GM12878 (cell line): ENCODE data around the gene OPCML. TPM values are rescaled to one million over a fixed set of nuclear protein-coding genes. Genes with fewer than 3 reads are reported as not detected.

Experiments
- ATAC-seq: fragments of 200-7000 bp; cut with Tn5 transposase; 3 replicates; pipeline ENCODE4 v1.9.1; 2020; ENCODE audit warnings: mild to moderate bottlenecking, moderate library complexity
- BruUV-seq: library from RNA; stranded (reverse); fragments of 400-500 nt; replicated peaks from 2 replicates; lab custom pipeline; 2021; lab: Mats Ljungman, UMichigan
- CTCF ChIA-PET: fragments of 300-600 bp; sonication (Branson Sonifier 250); formaldehyde crosslinking; extraction: SDS; loops from one replicate; lab custom pipeline; 2021; ENCODE audit warnings: inconsistent platforms; lab: Yijun Ruan, JAX
- POLR2A ChIA-PET: fragments of 350-600 bp; formaldehyde crosslinking; extraction: SDS; loops from one replicate; lab custom pipeline; 2021; ENCODE audit warnings: inconsistent platforms; lab: Charles Lee
- RAD21 ChIA-PET: fragments of 300-600 bp; sonication (Branson Sonifier 250); formaldehyde crosslinking; loops from one replicate; lab custom pipeline; 2023; ENCODE audit warnings: antibody characterized with exemption; ENCODE audit not compliant: unreplicated experiment; lab: Charles Lee
- SMC1A ChIA-PET: fragments of 300-600 bp; sonication (Branson Sonifier 250); formaldehyde crosslinking; loops from one replicate; lab custom pipeline; 2023; ENCODE audit not compliant: unreplicated experiment, uncharacterized antibody; lab: Charles Lee
- DNase-seq: peaks from one replicate; pipeline ENCODE4 v3.0.0-alpha.2; 2011; ENCODE audit warnings: low read depth, low spot score
- FAIRE-seq: peaks from 3 replicates; lab custom pipeline; 2011; peaks lifted over from hg19 to GRCh38; lab: Jason Lieb, UNC
- H2AFZ ChIP-seq: 2 replicates; pipeline ENCODE4 v1.6.0; 2011; ENCODE audit warnings: low read depth, low read length, control low read depth; ENCODE audit not compliant: control insufficient read depth
- H3K27ac ChIP-seq: 2 replicates; pipeline ENCODE4 v1.5.1; 2011; ENCODE audit warnings: control low read depth; ENCODE audit not compliant: control insufficient read depth, insufficient read depth
- H3K27me3 ChIP-seq, 2 experiments: replicated peaks in 1 of 2; 2 replicates each; pipeline versions ENCODE4 v1.6.0 to v1.6.1; 2011; ENCODE audit warnings: low read length in 1 of 2; ENCODE audit not compliant: control insufficient read depth in 2 of 2, insufficient read depth in 2 of 2
- H3K36me3 ChIP-seq, 2 experiments: 2 replicates each; pipeline ENCODE4 v1.5.1; 2011; ENCODE audit warnings: low read length in 1 of 2; ENCODE audit not compliant: control insufficient read depth in 2 of 2, insufficient read depth in 2 of 2
- H3K4me1 ChIP-seq: 2 replicates; pipeline ENCODE4 v1.6.1; 2011; ENCODE audit warnings: mild to moderate bottlenecking, low read length, moderate library complexity, mixed read lengths; ENCODE audit not compliant: control insufficient read depth, insufficient read depth
- H3K4me2 ChIP-seq: 2 replicates; pipeline ENCODE4 v1.6.0; 2011; ENCODE audit warnings: control low read depth; ENCODE audit not compliant: control insufficient read depth, insufficient read depth
- H3K4me3 ChIP-seq: fragments of 200-600 bp; sonication (generic); 2 replicates; pipeline ENCODE4 v1.5.1; 2016
- H3K79me2 ChIP-seq: 2 replicates; pipeline ENCODE4 v1.6.0; 2011; ENCODE audit warnings: low read length; ENCODE audit not compliant: control insufficient read depth, insufficient read depth
- H3K9ac ChIP-seq: 2 replicates; pipeline ENCODE4 v1.8.0; 2011; ENCODE audit warnings: low read length, control low read depth, mixed read lengths; ENCODE audit not compliant: control insufficient read depth, insufficient read depth
- H3K9me3 ChIP-seq: replicated peaks from 3 replicates; pipeline ENCODE4 v1.5.1; 2011; ENCODE audit warnings: mild to moderate bottlenecking, low read length; ENCODE audit not compliant: control insufficient read depth, insufficient read depth
- H4K20me1 ChIP-seq: 2 replicates; pipeline ENCODE4 v1.6.0; 2011; ENCODE audit not compliant: control insufficient read depth, insufficient read depth
- ASH2L ChIP-seq: fragments of 300-600, 200-600 bp; sonication (generic); IDR thresholded peaks from 2 replicates; pipeline ENCODE4 v1.6.1; 2017; ENCODE audit warnings: low read depth, mild to moderate bottlenecking, borderline replicate concordance
- GATAD2B ChIP-seq: fragments of 450-650 bp; conservative IDR thresholded peaks from 2 replicates; pipeline ENCODE4 v1.6.1; 2017; ENCODE audit warnings: low read depth, mild to moderate bottlenecking, moderate library complexity
- HCFC1 ChIP-seq: fragments of 150-350 bp; IDR thresholded peaks from 2 replicates; pipeline ENCODE4 v1.6.1; 2014; ENCODE audit warnings: low read length
- NFXL1 ChIP-seq: fragments of 450-650 bp; IDR thresholded peaks from 2 replicates; pipeline ENCODE4 v1.6.1; 2017; ENCODE audit warnings: antibody characterized with exemption, mild to moderate bottlenecking, borderline replicate concordance
- NRF1 ChIP-seq: conservative IDR thresholded peaks from 2 replicates; pipeline ENCODE4 v1.6.1; 2011; ENCODE audit warnings: mild to moderate bottlenecking, low read depth, low read length, improper control_type of control experiment
- PAX5 ChIP-seq: IDR thresholded peaks from 2 replicates; pipeline ENCODE4 v1.6.1; 2011; ENCODE audit warnings: low read depth, low read length, borderline replicate concordance
- PAX8 ChIP-seq: fragments of 450-650 bp; IDR thresholded peaks from 2 replicates; pipeline ENCODE4 v1.6.1; 2017; ENCODE audit warnings: mild to moderate bottlenecking, moderate library complexity
- RBBP5 ChIP-seq: fragments of 200-600 bp; sonication (generic); conservative IDR thresholded peaks from 2 replicates; pipeline ENCODE4 v1.6.1; 2016
- ZNF622 ChIP-seq: fragments of 450-650 bp; IDR thresholded peaks from 2 replicates; pipeline ENCODE4 v1.6.1; 2017; ENCODE audit warnings: mild to moderate bottlenecking, inconsistent platforms
- ZSCAN29 ChIP-seq: fragments of 450-650 bp; IDR thresholded peaks from 2 replicates; pipeline ENCODE4 v1.6.1; 2017; ENCODE audit warnings: mild to moderate bottlenecking, moderate library complexity
- WGBS: methylation state at CpG from one replicate; pipeline ENCODE4 v1.1.6; 2016; ENCODE audit warnings: low lambda C conversion rate; ENCODE audit not compliant: insufficient replicate concordance, insufficient coverage; ENCODE audit errors: missing lambda C conversion rate; 5-methylcytosine and 5-hydroxymethylcytosine counted together
- in situ Hi-C: fragments of 300-500 bp; cut with MboI; formaldehyde crosslinking; loops from 9 replicates; pipeline ENCODE4 v1.14.3; 2018; ENCODE audit warnings: mixed read lengths
- intact Hi-C: fragments of 100-400 bp; cut with micrococcal nuclease; formaldehyde crosslinking; loops from one replicate; pipeline ENCODE4 v1.14.2; 2022; ENCODE audit not compliant: unreplicated experiment
- polyA plus RNA-seq, 11 experiments: library from polyadenylated mRNA; depleted of rRNA in 4 of 11; unstranded in 6 of 11; stranded (reverse) in 5 of 11; fragments of >200 nt; fragmentation: Nextera tagmentation in 4 of 11; fragmentation: Illumina TruSeq in 1 of 11; extraction: Ambion mirVana in 4 of 11; extraction: Trizol in 1 of 11; gene quantifications; 1 replicate in 1 of 11; 2 replicates in 10 of 11; pipeline versions ENCODE4 v1.2.1 to v1.2.3, GENCODE V29; 2011 to 2016; ENCODE audit warnings: inconsistent platforms in 2 of 11, missing spikeins in 2 of 11, low read depth in 1 of 11
- total RNA-seq, 4 experiments: library from RNA; depleted of rRNA in 3 of 4; stranded (reverse); fragments of >200 nt in 3 of 4; fragmentation: Illumina TruSeq in 1 of 4; extraction: Trizol in 1 of 4; gene quantifications; 2 replicates each; pipeline versions ENCODE4 v1.2.1 to v1.2.3, GENCODE V29; 2013 to 2021
- TF ChIP-seq, protein P1 (sequence below): fragments of 450-650 bp; IDR thresholded peaks from 2 replicates; pipeline ENCODE4 v1.6.1; 2016; ENCODE audit warnings: mild to moderate bottlenecking
- TF ChIP-seq, protein P2 (sequence below): IDR thresholded peaks from 2 replicates; pipeline ENCODE4 v1.6.1; 2012; ENCODE audit warnings: low read length, inconsistent platforms
- TF ChIP-seq, protein P3 (sequence below): fragments of 150-350 bp; IDR thresholded peaks from 2 replicates; pipeline ENCODE4 v1.6.1; 2014; ENCODE audit warnings: mild to moderate bottlenecking, low read depth, low read length

OPCML gene
- total and polyA plus RNA-seq, 10 of the 15 experiments (the other 5 are each of a cell fraction or from before 2014, with no cell fraction given) = 0.84 TPM; not detected in 9

DNA sequence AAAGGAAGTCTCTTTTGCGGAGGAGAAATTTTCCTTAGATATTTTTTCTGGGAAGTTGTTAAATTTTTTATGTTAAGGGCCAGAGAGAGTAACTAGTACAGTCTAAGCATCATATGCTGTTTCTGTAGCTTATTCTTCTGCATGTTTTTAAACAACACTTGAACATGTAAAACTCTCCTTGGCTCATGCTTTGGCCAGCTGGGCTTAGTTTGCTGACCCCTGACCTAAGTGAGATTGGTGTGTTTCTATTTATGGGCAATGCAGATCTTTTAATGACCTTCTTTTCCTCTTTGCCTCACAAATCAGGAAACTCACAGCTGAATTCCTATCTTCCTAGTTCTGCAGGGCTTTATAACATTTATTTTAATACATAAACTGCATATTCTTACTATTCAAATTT, 942.5 kb downstream of the OPCML start:
- ATAC-seq = no peak
- CTCF ChIA-PET = no interaction called here
- Histone ChIP-seq H3K9ac (no peak overlapping the region), H3K9me3 (no peaks in the 10 kb centered on the region), H3K4me1 (no peaks in the 10 kb centered on the region), H3K27me3 (no peaks in the 10 kb centered on the region; a peak in 1 of 4 replicates)
- BruUV-seq = no TSS peak
- no peak for TF ChIP-seq NFXL1
- no peak for TF ChIP-seq PAX5
- TF ChIP-seq ASH2L = no peak
- no peak for TF ChIP-seq RBBP5
- no peak for TF ChIP-seq PAX8
- TF ChIP-seq ZSCAN29 = no peak
- TF ChIP-seq, protein P1, sequence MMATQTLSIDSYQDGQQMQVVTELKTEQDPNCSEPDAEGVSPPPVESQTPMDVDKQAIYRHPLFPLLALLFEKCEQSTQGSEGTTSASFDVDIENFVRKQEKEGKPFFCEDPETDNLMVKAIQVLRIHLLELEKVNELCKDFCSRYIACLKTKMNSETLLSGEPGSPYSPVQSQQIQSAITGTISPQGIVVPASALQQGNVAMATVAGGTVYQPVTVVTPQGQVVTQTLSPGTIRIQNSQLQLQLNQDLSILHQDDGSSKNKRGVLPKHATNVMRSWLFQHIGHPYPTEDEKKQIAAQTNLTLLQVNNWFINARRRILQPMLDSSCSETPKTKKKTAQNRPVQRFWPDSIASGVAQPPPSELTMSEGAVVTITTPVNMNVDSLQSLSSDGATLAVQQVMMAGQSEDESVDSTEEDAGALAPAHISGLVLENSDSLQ = no peak
- no peak for TF ChIP-seq HCFC1
- TF ChIP-seq ZNF622 = no peak
- TF ChIP-seq, protein P2, sequence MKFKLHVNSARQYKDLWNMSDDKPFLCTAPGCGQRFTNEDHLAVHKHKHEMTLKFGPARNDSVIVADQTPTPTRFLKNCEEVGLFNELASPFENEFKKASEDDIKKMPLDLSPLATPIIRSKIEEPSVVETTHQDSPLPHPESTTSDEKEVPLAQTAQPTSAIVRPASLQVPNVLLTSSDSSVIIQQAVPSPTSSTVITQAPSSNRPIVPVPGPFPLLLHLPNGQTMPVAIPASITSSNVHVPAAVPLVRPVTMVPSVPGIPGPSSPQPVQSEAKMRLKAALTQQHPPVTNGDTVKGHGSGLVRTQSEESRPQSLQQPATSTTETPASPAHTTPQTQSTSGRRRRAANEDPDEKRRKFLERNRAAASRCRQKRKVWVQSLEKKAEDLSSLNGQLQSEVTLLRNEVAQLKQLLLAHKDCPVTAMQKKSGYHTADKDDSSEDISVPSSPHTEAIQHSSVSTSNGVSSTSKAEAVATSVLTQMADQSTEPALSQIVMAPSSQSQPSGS = no peak
- TF ChIP-seq NRF1 = no peak
- TF ChIP-seq, protein P3, sequence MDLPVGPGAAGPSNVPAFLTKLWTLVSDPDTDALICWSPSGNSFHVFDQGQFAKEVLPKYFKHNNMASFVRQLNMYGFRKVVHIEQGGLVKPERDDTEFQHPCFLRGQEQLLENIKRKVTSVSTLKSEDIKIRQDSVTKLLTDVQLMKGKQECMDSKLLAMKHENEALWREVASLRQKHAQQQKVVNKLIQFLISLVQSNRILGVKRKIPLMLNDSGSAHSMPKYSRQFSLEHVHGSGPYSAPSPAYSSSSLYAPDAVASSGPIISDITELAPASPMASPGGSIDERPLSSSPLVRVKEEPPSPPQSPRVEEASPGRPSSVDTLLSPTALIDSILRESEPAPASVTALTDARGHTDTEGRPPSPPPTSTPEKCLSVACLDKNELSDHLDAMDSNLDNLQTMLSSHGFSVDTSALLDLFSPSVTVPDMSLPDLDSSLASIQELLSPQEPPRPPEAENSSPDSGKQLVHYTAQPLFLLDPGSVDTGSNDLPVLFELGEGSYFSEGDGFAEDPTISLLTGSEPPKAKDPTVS = no peak
- no peak for TF ChIP-seq GATAD2B
- TF ChIP-seq, all 136 proteins: peak for 0
- in situ Hi-C loops (no loop called here), intact Hi-C loops (no loop called here)
- RAD21 ChIA-PET = no interaction called here
- no peaks in the 10 kb centered on the region for H4K20me1 ChIP-seq
- H2AFZ ChIP-seq = no peak overlapping the region
- POLR2A ChIA-PET = no interaction called here
- H3K27ac ChIP-seq = no peak overlapping the region
- DNase-seq (no peak), FAIRE-seq (no peak)
- H3K4me3 ChIP-seq = no peak overlapping the region
- H3K4me2 ChIP-seq = no peak overlapping the region
- no peaks in the 10 kb centered on the region for H3K36me3 ChIP-seq
- WGBS = 53% methylated on average over 1 of the region's 1 CpG
- no peaks in the 10 kb centered on the region for H3K79me2 ChIP-seq
- SMC1A ChIA-PET = interaction anchor here (1.5 kb wide), 1 partner anchor 45 kb away, joined by 3 read pairs; no protein-coding TSS in a partner anchor
